Stimulated activated CD4-positive, alpha-beta T cell treated with anti-CD3 and anti-CD28 coated beads, Interleukin-12 subunit alpha, Interleukin-12 subunit beta, amount 100 ng/mL, for 24 hours (primary cell): ENCODE results near the gene KRT6C.
"Not testable (repeated sequence)": the region's sequence is repeated elsewhere in the genome, so short reads cannot be mapped to it uniquely, and the experiment has no call there.

Source experiments
- DNase-seq, 2 experiments: peaks; one replicate each; pipeline ENCODE4 v3.0.0-alpha.2; 2020; ENCODE audit warnings: low read depth in 2 of 2

The KRT6C gene

DNA sequence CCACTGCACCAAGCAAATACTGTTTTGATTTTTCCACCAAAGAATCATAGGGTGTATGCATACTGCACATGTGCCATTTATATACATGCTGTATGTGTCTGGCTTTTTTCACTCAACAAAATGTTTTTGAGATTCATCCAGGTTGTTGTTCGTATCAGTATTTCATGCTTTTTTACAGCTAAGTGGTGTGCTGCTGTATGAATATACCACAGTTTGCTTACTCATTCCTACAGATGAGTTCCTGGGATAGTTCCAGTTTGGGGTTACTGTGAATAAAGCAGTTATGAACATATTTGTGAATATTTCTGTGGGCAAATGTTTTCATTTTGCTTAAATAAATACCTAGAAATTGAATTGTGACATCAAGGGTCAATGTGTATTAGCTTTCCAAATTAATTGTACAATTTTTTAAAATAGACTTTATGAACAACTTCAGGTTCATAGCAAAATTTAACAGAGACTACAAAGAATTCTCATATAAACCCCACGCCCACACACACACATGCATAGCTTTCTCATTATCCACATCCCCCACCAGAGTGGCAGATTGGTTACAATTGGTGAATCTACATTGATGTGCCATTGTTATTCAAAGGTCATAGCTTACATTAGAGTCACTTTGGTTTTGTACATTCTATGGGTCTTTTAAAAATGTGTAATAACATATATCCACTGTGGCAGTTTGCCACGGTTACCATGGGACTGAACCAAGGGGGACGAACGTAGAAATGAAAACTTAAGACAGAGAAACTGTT is 26.4 kb upstream of the KRT6C start:
- no peak for DNase-seq

DNA sequence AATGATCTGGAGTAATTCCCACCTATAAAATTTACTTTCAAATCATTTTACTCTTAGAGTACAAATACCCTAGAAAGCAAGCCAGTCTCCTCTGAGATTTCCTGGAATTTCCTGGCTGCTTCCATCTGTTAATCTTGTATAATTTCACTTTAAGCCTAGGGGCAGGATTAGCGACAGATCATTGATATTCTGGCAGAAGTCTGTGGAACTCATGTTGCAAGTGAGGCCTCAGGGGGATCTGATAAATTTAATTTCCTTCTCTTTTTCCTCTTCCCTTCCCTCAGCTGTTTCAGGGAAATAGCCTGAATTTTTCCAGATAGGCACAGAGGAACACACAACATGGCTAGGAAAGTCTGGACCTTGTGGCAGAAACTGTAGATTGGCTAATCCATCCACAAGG is 25.3 kb upstream of the KRT6C start:
- no peak for DNase-seq

DNA sequence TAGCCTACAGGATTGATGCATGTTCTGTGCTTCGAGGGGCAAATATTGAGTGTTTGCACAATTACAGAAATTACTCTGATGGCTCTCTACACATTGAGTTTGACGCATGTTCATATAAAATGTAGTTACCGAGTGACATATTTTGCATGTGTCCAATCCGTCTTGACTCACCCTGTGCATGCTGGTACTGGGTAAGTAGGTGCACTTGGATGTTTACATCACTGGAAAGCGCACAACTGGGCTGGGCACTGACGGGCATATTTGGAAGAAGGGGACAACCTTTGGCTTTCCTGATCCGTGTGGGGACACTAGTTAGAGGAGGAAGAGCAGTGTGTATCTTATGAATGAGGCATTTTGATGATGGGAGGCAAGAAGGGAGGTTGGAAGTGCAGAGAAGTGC is 24.4 kb upstream of the KRT6C start:
- no peak for DNase-seq

DNA sequence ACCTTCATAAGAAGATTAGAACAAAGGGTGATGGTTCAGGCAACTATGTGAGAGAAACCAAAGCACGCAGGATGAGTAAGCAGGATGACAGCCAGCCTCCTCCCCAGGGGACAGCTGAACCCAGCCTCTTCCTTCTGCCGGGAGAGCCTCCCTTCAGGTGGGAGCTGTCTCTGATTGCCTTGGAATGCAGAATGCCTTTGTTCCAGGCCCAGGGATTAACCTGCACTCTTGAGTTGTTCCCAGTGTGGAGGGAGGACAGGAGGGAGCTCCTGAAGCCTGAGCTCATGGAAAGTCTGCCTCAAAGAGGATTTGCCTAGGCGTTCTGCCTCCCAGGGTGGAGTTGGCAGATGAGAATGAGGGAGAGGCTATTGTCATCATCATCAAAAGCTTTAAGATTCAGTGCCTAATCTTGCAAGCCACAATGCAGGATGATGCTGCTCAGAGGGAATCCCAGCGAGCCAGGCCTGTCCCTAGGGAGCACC is 23.0 kb upstream of the KRT6C start:
- no peak for DNase-seq

DNA sequence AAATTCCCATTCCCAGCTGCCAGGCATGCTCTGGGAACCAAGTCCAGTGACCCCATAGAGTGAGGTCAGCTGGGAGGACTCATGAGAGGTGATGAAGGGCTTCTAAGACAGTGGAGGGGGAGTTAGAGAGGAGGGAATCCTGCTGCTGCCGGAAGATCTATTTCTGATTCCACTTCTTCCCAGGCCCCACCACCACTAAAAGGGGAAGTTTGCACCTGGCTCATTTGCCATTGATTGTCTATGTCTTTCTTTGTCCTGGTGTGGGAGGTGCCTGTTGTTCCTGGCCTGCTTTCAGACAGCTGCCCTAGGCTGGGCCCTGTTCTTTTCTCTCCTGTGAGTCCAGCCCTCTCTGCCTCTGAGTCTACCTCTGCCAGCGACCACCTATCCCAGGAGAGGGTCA is 22.4 kb upstream of the KRT6C start:
- DNase-seq, result no peak

DNA sequence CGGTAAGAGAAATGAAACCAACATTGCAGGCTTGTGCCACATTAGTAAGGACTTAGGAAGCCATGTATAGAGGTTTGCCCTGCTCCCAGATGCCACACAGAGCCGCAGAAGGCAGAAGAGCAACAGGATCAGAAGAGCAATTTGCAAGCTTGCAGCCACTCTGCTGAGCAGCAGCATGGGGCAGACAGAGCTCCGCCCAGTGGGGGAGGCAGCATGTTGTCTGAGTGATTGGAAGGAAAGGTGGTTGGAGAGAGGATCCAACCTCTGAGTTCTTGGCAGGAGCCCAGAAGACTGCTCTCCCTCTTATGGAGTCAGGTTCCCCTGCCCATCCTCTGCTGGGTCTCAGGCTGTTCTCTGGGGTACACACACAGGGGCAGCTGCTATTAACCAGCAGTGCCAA is 21.8 kb upstream of the KRT6C start:
- DNase-seq, result no peak

DNA sequence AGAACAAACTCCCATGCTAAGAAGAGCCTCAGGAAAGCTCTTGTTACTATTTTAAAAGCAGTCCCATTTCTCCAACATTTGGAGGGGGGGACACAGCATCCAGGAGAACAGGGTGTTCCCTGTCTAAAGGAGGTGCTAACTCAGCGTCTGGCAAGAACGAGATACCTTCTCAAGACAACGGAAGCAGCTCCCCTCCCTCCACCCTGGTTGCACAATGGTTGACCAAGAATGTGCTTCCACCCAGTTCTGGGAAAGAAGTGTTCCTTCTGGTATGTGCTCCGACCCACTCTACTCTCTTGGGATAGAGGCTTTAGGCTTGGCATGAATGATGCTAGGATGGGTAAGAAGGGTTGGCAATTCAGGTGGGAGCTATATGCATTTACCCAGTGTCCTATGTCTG is 20.9 kb upstream of the KRT6C start:
- no peak for DNase-seq

DNA sequence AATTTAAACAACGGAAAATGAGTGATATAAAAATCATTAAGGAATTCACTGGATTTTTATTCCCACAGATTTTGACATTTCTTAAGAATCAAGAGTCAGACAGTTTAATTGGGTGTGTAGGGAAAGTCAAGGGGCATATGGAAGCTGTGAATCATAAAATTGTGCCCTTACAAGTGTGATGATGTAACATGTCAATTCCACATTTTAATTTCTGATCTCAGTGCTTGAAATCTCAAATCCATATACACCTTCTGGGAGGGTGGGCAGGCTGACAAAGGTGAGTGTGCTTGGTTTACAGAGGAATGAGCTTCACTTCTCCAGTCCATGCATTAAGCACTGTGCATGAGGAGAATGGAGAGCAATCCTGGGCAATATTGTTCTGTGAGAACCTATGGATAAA is 20.5 kb upstream of the KRT6C start:
- no peak for DNase-seq

DNA sequence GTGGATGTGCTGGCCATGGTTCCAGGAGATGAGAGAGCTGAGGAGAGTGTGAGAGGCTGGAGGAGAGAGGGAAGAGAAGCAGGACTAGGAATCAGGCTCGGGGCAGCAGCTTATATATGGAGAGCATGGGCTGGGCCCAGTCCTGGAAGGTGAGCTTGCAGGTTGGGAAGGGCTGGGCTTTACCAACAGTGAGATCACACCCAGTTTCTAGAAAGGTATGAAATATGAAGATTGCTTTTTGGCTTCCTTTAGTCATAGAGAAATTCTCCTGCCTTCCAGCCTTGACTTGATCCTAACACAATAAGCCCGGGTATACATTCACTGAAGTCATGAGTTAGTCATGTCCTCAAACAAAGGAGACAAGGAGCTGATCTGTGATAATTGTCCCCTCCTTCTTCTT is 19.6 kb upstream of the KRT6C start, which contains the start of gene KRT6A:
KRT6A (minus strand) TSS at position 86 of the 400 bp plus-strand sequence; CDS start at position 17, 69 bp downstream.
- DNase-seq, result no peak

DNA sequence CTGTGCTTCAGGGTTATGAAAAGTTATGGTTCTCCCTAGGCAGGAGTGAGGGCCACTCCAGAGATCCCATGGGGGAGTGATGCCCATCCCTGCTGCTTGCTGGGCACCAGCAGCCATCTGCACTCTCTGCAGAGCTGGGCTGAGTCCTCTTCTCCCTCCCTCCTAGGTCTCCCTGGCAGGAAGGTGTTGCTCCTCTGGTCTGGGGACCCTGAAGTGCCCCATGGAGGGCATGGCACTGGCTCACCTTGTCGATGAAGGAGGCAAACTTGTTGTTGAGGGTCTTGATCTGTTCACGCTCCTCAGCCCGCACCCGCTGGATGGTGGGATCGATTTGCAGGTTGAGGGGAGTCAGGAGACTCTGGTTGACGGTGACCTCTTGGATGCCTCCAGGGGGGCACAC is 18.8 kb upstream of the KRT6C start:
- DNase-seq, result not testable (repeated sequence)

DNA sequence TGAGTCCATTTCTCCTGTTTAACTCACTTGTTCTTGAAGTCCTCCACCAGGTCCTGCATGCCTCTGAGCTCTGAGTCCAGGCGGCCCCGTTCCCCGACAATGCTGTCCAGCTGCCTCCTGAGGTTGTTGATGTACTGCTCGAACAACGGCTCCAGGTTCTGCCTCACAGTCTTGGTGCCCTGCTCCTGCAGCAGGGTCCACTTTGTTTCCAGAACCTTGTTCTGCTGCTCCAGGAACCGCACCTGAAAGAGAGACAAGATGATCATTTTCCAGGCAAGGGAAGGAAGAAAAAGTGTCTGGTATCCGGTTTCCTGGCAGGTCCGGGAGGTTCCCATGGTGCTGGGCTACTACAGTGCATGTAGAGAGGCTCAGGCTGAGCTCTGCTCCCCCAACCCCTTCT is 17.9 kb upstream of the KRT6C start:
- not testable (repeated sequence) for DNase-seq

DNA sequence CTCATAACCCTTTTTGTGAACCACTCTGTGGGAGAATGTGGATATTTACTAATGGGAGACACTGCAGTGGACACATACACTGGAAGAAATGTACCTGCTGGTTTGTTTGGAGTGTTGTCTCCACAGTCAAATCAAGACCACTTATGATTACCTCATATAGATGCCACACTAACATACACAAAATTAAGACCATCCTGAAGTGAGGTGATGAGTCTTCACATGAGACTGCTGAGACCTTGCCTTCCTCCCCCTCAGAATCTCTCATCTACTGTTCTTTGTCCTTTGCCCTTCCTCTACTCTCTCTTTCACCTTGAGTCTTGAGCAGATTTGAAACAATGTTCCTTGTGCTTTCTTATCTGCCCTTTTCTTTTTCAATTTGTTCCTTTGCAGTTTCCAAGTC is 15.1 kb upstream of the KRT6C start:
- no peak for DNase-seq

DNA sequence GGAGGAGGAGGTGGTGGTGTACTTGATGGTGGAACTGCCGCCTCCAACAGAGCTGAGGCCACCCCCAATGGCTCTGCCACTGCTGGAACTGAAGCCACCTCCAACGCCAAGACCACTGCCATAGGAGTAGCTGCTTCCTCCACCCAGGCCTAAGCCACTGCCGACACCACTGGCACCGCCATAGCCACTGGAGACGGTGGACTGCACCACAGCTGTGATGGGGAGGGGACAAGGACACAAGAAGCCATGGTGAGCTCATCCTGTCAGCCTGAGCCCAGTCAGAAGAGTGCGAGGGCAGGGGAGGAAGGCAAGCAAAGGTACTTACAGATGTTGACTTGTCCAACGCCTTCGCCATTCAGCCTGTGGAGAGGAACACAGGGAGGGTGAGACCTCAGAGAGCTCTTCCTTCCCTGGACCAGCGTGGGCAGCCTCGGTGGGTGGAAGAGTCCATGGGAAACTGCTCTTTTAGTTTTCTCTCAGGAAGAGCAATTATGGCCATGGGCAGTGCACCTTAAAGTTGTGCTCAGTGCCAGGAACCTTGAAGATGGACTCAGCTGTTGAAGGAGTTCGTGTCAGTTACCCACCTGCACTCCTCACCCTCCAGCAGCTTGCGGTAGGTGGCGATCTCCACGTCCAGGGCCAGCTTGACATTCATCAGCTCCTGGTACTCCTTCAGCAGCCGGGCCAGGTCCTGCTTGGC is 14.3 kb upstream of the KRT6C start:
- not testable (repeated sequence) for DNase-seq

DNA sequence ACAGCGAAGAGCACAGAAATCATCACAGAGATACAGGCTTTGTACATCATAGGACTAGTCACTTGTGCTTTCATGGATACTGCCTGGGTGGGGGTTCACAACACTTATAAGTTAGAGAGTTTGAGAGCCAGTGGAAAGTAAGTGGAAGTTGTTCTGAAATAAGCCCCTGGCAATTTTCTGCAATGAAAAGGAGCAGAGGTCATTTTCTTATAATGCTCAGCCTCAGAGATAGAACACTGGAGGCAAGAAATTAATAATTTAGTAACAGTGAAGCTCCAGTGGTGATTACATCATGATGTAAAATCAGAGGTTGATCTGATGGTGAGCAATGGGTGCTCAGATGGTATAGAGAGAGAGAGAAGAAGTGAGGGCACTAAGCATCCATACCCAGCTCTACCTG is 13.6 kb upstream of the KRT6C start:
- no peak for DNase-seq

DNA sequence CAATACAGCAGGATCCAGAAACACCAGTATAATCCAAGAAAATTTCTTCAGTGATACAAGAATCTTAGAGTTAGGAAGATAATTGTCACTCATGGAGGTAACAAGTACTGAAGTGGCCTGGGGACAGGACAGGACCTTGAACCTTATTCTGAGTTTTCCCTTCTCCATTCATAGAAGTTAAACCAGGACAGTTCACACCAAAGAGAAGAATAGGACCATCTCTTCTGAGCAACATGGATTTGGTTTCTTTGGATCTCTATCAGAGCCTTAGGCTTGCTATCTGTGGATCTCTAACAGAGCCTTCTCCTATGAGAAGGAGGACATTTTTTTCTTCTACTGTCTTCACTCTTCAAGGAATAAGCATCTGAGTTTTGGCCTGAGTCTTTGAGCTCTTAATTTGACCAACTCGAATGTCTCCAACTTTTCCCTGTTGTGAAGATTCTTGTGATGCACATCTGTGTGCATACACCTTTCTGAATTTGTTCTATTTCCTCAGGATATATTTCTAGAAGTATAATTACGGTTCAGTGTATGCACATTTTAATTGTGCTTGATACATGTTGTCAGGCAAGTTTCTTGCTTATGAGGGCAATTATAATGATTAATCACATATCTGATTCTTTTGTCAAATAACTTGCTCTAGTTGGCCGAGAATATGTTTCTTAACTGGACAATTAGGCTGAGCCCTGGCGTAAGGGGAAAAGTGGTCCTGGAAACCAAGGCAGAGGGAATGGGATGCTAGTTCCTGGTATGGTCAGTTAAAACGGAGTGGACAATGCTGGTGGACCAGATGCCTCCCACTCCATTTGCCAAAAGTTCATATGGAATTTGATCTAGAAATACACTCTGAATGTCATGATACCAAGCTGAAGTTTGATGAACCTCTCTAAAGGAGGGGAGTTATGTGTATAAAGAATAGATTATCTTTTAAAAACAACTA is 12.8 kb upstream of the KRT6C start:
- no peak for DNase-seq

DNA sequence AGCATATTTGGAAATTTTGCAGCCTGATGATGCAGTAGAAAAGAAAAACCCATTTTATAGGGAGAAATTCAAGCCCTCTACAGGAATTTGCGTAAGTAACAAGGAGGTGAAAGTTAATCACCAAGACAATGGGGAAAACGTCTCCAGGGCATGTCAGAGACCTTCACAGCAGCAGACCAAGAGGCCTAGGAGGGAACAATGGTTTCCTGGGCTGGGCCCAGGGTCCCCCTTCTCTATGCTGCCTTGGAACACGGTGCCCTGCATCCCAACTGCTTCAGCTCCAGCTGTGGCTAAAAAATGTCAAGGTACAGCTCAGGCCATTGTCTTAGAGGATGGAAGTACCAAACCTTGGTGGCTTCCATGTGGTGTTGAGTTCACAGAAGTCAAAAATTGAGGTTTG is 6.5 kb upstream of the KRT6C start:
- DNase-seq, result no peak

DNA sequence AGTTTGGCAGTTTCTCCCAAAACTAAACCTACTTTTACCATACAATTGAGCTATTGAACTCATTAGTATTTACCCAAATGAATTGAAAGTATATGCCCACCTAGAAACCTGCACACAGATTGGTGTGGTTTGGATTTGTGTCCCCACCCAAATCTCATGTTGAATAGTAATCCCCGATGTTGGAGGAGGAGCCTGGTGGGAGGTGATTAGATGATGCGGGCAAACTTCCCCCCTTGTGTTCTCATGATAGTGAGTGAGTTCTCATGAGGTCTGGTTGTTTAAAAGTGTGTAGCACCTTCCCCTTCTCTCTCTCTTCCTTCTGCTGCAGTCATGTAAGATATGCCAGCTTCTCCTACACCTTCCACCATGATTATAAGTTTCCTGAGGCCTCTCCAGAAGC is 4.0 kb upstream of the KRT6C start:
- no peak for DNase-seq

DNA sequence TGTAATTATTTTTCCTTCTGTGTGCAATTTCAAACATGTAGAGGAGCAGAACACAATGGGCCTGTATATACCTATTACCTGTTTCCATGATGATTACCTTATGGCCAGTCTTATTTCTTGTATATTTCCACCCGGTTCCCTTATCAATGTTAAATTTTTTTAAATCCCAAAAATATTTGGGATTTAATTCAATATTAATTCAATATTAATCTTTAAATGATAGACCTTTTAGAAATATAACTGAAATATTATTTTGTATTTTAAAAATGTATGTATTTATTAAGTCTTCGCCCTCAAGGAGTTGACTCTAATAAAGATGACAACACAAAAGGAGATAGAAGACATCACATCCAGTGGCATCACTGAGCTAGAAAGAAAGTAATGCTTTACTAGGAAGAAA is 607 bp upstream of the KRT6C start:
- no peak for DNase-seq

DNA sequence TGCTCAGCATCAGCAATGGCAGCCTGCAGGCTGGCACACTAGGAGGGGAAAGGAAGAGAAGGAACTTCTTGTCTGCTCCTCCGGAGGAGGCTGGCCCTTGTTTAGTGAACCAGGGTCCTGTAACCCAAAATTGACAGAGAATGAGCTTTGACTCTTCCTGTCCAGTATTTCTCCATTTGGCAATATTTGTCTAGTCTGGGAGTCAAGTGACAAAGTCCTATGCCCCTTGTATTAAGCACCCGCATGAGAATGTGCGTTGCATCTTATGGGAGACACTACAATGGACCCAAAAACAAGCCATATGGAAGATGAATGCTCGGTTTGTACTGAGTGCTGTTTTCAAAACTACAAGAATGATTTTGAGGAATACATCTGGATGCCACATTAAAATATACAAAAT is 3.8 kb downstream of the KRT6C start:
- no peak for DNase-seq

DNA sequence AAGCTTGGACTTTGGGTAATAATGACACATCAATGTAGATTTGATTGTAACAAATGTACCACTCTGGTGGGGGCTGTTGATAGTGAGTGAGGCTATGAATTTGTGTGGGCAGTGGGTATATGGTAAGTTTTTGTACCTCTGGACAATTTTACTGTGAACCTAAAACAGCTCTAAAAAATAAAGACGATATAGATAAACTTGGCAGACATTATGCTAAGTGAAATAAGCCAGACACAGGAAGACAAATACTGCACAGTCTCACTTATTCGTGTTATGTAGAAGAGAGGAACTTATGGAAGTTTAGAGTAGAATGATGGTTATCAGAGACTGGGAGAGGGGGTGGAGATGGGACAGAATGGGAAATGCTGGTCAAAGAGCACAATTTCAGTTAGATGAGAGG is 8.7 kb downstream of the KRT6C start:
- DNase-seq, result no peak

DNA sequence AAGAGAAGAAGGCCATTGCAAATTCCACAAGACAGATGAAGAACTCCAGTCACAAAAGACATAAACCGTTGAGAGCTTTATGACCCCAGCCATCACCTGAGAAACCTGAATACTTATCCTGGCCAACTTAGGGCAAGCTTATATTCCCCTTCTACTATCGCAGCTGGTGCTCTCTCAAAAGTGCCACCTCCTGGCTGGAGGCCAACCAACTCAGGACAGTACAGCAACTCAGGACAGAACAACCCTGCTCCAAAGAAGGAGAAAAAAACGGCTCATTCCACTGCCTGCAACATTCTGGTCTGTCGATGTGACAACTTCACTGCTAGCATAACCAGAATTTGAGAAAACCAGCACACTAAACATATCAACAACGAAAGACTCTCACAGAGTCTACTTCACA is 11.9 kb downstream of the KRT6C start:
- DNase-seq, result no peak

DNA sequence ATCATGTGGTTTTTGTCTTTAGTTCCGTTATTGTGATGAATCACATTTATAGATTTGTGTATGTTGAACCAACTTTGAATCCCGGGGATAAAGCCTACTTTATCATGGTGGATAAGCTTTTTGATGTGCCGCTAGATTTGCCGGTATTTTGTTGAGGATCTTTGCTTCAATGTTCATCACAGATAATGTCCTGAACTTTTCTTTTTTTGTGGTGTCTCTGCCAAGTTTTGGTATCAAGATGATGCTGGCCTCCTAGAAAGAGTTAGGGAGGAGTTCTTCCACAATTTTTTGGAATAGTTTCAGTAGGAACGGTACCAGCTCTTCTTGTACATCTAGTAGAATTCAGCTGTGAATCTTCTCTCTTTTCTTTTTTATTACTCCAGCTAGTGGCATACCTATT is 14.7 kb downstream of the KRT6C start:
- no peak for DNase-seq
